ENCODE measurements around the gene PTPRK. TPM values are rescaled to one million over a fixed set of nuclear protein-coding genes. Genes with fewer than 3 reads are reported as not detected.

The PTPRK gene
- total RNA-seq, 2 donors from 2014 or later, result 60.6 to 121 TPM

DNA sequence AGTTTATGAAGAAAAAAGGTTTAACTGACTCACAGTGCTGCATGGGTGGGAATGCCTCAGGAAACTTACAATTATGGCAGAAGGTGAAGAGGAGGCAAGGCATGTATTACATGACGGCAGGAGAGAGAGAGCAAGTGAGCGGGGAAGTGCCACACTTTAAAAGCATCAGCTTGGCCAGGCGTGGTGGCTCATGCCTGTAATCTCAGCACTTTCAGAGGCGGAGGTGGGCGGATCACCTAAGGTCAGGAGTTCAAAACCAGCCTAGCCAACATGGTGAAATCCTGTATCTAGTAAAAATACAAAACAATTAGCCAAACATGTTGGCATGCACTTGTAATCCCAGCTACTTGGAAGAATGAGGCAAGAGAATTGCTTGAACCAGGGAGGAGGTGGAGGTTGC, 406.2 kb downstream of the PTPRK start:
- Histone ChIP-seq H3K9me3 (no peaks in the 10 kb centered on the region), H3K36me3 (replicated peaks in 1 of 2; ENCODE audit: insufficient read depth in 1 of 2, low read depth in 2 of 2) (no peaks in the 10 kb centered on the region), H3K27ac (no peak overlapping the region), H3K4me1 (peaks cover 20% of the 10 kb centered on the region), H3K27me3 (no peaks in the 10 kb centered on the region), H3K4me3 (no peak overlapping the region)
- no peak for TF ChIP-seq POLR2A (IDR thresholded peaks at IDR 0.05)
- TF ChIP-seq, protein P1, sequence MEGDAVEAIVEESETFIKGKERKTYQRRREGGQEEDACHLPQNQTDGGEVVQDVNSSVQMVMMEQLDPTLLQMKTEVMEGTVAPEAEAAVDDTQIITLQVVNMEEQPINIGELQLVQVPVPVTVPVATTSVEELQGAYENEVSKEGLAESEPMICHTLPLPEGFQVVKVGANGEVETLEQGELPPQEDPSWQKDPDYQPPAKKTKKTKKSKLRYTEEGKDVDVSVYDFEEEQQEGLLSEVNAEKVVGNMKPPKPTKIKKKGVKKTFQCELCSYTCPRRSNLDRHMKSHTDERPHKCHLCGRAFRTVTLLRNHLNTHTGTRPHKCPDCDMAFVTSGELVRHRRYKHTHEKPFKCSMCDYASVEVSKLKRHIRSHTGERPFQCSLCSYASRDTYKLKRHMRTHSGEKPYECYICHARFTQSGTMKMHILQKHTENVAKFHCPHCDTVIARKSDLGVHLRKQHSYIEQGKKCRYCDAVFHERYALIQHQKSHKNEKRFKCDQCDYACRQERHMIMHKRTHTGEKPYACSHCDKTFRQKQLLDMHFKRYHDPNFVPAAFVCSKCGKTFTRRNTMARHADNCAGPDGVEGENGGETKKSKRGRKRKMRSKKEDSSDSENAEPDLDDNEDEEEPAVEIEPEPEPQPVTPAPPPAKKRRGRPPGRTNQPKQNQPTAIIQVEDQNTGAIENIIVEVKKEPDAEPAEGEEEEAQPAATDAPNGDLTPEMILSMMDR (IDR thresholded peaks at IDR 0.05), result no peak
- intact Hi-C loops (cut with DNase I), result no loop called here
- no peak for DNase-seq
- ATAC-seq, result no peak
- WGBS, 2 donors, result 94 to 97% methylated on average over 5 of the region's 5 CpGs

DNA sequence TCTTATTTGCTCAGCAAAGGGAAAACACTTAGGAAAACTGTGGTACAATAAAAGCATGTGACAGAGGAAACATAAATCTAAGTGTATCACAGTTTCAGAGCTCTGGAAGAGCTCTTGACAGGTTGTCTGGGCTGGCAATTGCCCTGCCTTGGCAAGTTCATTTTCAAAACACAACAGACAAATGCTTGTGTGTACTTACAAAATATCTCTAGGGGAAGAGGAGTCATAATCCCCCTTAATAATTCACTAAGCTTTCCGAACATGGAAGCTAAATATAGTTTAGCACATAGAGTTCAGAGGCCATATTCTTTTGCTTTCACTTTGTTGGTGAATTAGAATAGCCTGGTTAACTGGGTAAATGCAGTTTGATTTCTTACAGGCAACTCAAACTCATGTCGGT, 407.9 kb downstream of the PTPRK start:
- H3K27ac ChIP-seq, result peak overlapping the region in 1 of 4 donors; percentile 42

GRCh38 chr6:128111096-128111495, 409.3 kb downstream of the PTPRK start:
- peaks cover 20% of the 10 kb centered on the region for H3K4me1 ChIP-seq
- no peaks in the 10 kb centered on the region for H3K9me3 ChIP-seq
- no peak for ATAC-seq
- DNase-seq, result no peak
- H3K36me3 ChIP-seq (replicated peaks in 1 of 2; ENCODE audit: insufficient read depth in 1 of 2, low read depth in 2 of 2), result no peaks in the 10 kb centered on the region
- no peaks in the 10 kb centered on the region for H3K27me3 ChIP-seq
- WGBS, 2 donors, result 37 to 43% methylated on average over 2 of the region's 2 CpGs
- intact Hi-C loops (cut with DNase I), result no loop called here
- H3K4me3 ChIP-seq, result no peak overlapping the region
- no peak overlapping the region for H3K27ac ChIP-seq
- no peak for TF ChIP-seq POLR2A (IDR thresholded peaks at IDR 0.05)
- TF ChIP-seq, protein P1 (IDR thresholded peaks at IDR 0.05), result no peak

More for the DNA sequence above, 407.9 kb downstream of the PTPRK start:
- TF ChIP-seq POLR2A (IDR thresholded peaks at IDR 0.05), result no peak
- ATAC-seq, result no peak
- H3K4me3 ChIP-seq, result no peak overlapping the region
- no peaks in the 10 kb centered on the region for H3K9me3 ChIP-seq
- H3K4me1 ChIP-seq, result peaks cover 20% of the 10 kb centered on the region
- H3K27me3 ChIP-seq, result no peaks in the 10 kb centered on the region
- 54% methylated on average over 2 of the region's 2 CpGs for WGBS, 2 donors
- no peak for DNase-seq
- intact Hi-C loops (cut with DNase I), result no loop called here
- no peaks in the 10 kb centered on the region for H3K36me3 ChIP-seq (replicated peaks in 1 of 2; ENCODE audit: insufficient read depth in 1 of 2, low read depth in 2 of 2)

GRCh38 chr6:128107682-128108081, 412.7 kb downstream of the PTPRK start:
- Histone ChIP-seq H3K36me3 (replicated peaks in 1 of 2; ENCODE audit: insufficient read depth in 1 of 2, low read depth in 2 of 2) (no peaks in the 10 kb centered on the region), H3K27ac (no peak overlapping the region), H3K27me3 (no peaks in the 10 kb centered on the region), H3K4me1 (peaks cover 16% of the 10 kb centered on the region), H3K4me3 (no peak overlapping the region), H3K9me3 (no peaks in the 10 kb centered on the region)
- no peak for DNase-seq
- no peak for ATAC-seq
- WGBS, 2 donors, result 88 to 91% methylated on average over 1 of the region's 1 CpG
- intact Hi-C loops (cut with DNase I), result no loop called here
- TF ChIP-seq POLR2A (IDR thresholded peaks at IDR 0.05), result no peak

GRCh38 chr6:128099571-128100197, 420.7 kb downstream of the PTPRK start:
- H3K4me1 ChIP-seq, result no peaks in the 10 kb centered on the region
- ATAC-seq, result no peak
- H3K27me3 ChIP-seq, result no peaks in the 10 kb centered on the region
- H3K4me3 ChIP-seq, result no peak overlapping the region
- WGBS, 2 donors, result 53 to 74% methylated on average over 1 of the region's 1 CpG
- no peak for DNase-seq
- no peaks in the 10 kb centered on the region for H3K36me3 ChIP-seq (replicated peaks in 1 of 2; ENCODE audit: insufficient read depth in 1 of 2, low read depth in 2 of 2)
- intact Hi-C loops (cut with DNase I), result no loop called here
- H3K27ac ChIP-seq, result no peak overlapping the region
- TF ChIP-seq, protein P1 (IDR thresholded peaks at IDR 0.05), result no peak
- no peak for TF ChIP-seq POLR2A (IDR thresholded peaks at IDR 0.05)
- no peaks in the 10 kb centered on the region for H3K9me3 ChIP-seq

DNA sequence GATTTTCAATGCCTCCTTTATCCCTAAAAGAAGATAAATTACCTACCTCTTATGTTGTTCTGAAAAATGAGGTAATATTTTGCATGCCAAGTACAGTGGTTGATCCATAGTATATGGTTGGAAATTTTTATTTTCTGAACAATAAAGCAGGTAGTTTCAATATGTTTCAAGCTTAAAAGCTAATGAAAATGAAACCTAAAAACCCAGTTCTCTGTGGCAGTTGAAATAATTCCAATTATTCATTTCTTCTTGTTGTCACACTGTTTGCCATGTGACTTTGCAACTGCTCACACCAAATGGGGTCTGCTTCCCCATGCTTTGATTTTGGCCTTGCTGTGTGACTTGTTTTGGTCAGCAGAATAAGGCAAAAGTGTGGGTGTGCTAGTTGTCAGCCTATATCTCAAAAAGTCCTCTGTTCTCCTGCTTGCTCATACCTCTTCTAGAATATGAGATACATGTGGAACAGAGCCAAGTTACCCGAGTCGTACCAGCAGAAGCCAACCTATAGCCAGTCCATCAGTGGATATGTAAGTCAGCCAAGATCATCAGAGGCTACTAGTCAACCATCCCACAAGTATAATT, 422.3 kb downstream of the PTPRK start:
- H3K27ac ChIP-seq, result no peak overlapping the region

More for the DNA sequence above, 422.3 kb downstream of the PTPRK start:
- 49 to 50% methylated on average over 2 of the region's 2 CpGs for WGBS, 2 donors
- no peaks in the 10 kb centered on the region for H3K9me3 ChIP-seq
- TF ChIP-seq POLR2A (IDR thresholded peaks at IDR 0.05), result no peak
- TF ChIP-seq, protein P1 (IDR thresholded peaks at IDR 0.05), result no peak
- no peaks in the 10 kb centered on the region for H3K36me3 ChIP-seq (replicated peaks in 1 of 2; ENCODE audit: insufficient read depth in 1 of 2, low read depth in 2 of 2)
- no peaks in the 10 kb centered on the region for H3K4me1 ChIP-seq
- ATAC-seq (no peak), DNase-seq (no peak)
- no peaks in the 10 kb centered on the region for H3K27me3 ChIP-seq
- intact Hi-C loops (cut with DNase I), result no loop called here
- H3K4me3 ChIP-seq, result no peak overlapping the region
